Renal pelvis (tissue), 4 donors: ENCODE measurements around the gene TNP2. TPM values are rescaled to one million over a fixed set of nuclear protein-coding genes. Genes with fewer than 3 reads are reported as not detected.
"Not testable (repeated sequence)": the region's sequence is repeated elsewhere in the genome, so short reads cannot be mapped to it uniquely, and the experiment has no call there.

ENCODE experiments used
- DNase-seq: peaks from one replicate; pipeline ENCODE4 v3.0.0-alpha.2; 2013
- polyA plus RNA-seq, 3 donors: library from polyadenylated mRNA; unstranded; fragments of 120-200 nt; gene quantifications; one replicate each; pipeline ENCODE4 v1.2.1, GENCODE V29; 2013; ENCODE audit not compliant: insufficient read length in 3 of 3

TNP2 gene
- polyA plus RNA-seq, 3 donors, result not detected

- no peak for DNase-seq
Observed at GRCh38 chr16:11301645-11302501, 32.7 kb upstream of the TNP2 start.

- DNase-seq, result no peak
Observed at GRCh38 chr16:11300560-11300892, 31.4 kb upstream of the TNP2 start.

DNA sequence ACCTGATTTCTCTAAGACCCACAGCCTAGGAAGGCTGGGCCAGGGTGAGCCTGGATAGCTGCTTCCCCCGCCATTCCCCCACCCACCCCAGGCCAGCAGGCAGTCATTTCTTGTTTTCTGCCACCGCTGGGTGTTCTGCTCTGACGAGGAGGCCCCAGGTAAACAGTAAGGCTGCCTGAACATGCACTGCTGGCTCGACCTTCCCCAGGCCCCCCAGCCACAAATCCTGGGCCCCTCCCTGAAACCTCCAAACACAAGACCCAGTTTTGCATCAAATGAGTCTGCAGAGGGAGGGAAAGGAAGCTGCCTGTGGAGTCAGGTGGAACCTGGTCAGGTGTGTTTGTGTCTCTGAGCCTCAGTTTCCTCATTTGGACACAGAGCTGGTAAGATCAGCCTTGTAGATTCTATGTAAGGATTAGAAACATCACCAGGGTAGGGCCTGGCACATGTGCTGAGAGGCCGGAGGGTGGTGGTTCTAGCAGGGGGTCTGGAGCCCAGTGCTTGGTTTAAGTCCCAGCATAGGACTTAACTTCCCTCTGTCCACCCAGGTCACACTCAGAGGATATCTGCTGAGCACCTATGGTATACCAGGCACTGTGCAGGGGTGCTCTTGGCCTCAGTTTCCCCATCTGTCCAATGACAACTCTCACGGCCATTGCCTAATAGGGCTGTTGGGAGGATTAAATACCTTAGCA is 30.9 kb upstream of the TNP2 start:
- DNase-seq, result no peak

- DNase-seq, result not testable (repeated sequence)
Observed at GRCh38 chr16:11298950-11299547, 29.9 kb upstream of the TNP2 start.

GRCh38 chr16:11298143-11298900 is 29.2 kb upstream of the TNP2 start:
- no peak for DNase-seq

- no peak for DNase-seq
Observed at GRCh38 chr16:11297492-11298142, 28.5 kb upstream of the TNP2 start.

GRCh38 chr16:11296706-11297491 is 27.8 kb upstream of the TNP2 start:
- no peak for DNase-seq

- no peak for DNase-seq
Observed at GRCh38 chr16:11296351-11296705, 27.2 kb upstream of the TNP2 start.

- no peak for DNase-seq
Observed at GRCh38 chr16:11295672-11296071, 26.5 kb upstream of the TNP2 start.

- DNase-seq, result no peak
Observed at GRCh38 chr16:11292076-11292748, 23.1 kb upstream of the TNP2 start.

- DNase-seq, result no peak
Observed at GRCh38 chr16:11291091-11291703, 22.1 kb upstream of the TNP2 start.

GRCh38 chr16:11290102-11290893 is 21.2 kb upstream of the TNP2 start:
- DNase-seq, result no peak

GRCh38 chr16:11289696-11290095 is 20.6 kb upstream of the TNP2 start:
- not testable (repeated sequence) for DNase-seq

DNA sequence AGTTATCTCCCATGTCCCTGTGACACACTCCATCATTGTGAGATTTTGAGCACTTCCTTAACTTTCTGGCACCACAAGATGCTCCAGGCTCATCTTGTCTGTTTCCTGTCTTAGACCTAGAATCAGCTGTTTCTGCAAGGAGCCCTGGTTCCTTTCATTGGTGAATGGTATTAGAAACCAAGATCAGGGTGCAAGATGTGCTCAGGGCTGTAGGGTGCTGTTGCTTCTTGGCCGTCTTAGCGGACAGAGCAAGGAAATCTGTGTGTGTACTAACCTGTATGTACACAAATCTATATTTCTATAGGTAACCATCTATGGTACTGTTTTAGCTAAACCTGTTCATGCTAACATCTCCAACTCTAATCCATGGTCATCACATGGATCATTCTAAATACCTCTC is 20.1 kb upstream of the TNP2 start:
- DNase-seq, result no peak

DNA sequence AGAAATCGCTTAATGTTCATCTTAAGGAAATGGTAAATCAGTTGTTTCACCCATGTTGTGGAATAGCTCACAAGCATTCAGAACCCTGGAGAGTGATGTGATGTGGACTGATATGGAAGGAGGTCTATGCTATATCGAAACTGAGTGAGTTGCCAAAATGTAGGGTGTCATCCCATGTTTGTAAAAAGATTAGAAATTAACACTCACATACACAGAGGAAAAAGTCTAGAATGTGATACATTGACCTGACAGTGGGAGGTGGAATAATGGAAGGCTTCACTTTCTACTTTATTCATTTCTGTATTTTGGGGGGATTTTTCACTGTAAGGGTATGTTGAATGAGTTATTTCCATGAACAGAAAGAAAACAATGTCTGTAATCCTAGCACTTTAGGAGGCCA is 16.7 kb upstream of the TNP2 start:
- no peak for DNase-seq

- no peak for DNase-seq
Observed at GRCh38 chr16:11283820-11284248, 14.7 kb upstream of the TNP2 start.

DNA sequence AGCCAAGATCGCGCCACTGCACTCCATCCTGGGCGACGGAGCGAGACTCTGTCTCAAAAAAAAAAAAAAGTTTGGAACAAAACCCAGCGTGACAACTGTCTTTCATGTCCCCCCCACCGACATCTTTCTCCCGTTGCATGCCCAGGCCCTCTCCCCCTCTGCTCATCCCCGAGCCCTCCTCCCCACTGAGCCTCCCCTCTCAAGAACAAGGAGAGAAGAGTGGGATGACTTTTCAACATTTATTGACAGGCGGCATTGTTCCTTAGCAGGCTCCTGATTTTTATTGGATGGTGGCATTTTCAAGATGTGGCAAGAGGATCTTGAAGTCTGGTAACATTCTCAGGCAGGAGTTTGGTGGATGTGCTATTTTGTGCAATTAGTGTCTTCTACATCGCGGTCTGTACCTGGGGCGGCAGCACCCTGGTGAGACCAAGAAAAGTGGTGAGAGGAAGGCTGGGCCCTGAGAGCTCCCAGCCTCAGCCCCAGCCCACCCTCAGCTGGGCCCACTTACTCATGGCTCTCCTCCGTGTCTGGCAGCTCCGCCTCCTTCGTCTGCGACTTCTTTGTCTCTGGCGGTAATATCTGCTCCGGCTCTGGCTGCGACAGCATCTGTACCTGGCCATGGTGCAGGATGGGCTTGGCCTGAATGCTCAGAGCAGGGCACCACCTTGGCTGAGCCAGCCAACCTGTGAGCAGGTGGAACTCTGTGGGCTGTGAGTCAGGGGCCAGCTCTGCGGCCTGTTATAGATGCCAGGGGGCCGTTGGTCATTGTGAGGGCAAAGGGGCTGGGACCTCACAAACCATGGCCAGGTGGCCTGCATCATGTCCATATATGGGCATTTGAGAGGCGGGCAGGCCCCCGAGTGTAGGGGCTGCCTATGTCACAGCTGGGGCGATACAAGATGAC is 11.7 kb upstream of the TNP2 start, which contains the start of gene PRM1:
Gene PRM1, minus strand, starts transcription at position 715 of the 907 bp plus-strand sequence. Its CDS starts 92 bp downstream, at position 623.
- DNase-seq, result no peak
